ENCODE results near the gene SLC26A4. TPM values are rescaled to one million over a fixed set of nuclear protein-coding genes. Genes with fewer than 3 reads are reported as not detected.

SLC26A4 gene
- total and polyA plus RNA-seq, 2 donors (not counting 1 experiment from before 2014, with no cell fraction given): 0.33 to 0.50 TPM

DNA sequence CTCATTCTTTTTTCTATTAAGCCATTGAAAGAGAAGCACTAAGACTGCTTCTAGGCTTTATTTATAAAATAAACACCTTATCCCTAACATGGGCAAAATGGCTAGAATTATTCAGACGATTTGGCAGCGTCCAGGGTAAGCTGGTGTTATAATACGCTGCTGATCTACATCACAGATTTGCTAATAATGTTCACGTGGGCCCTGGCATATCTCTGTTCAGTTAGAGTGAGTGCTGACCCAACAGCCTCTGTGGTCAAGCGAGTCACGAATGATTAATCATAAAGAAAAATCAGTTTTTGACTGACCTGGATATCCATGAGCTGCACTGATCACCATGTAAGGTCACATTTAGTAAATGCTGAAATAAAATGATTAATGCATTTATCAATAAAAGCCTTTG, 54.9 kb downstream of the SLC26A4 start:
- Histone ChIP-seq H3K79me2 (ENCODE audit: control insufficient read depth, insufficient read depth, low read length) (no peaks in the 10 kb centered on the region), H3K27ac (ENCODE audit: insufficient read depth, low read length) (no peak overlapping the region), H3K27me3 (ENCODE audit: control insufficient read depth, insufficient read depth, low read length) (no peaks in the 10 kb centered on the region), H4K20me1 (ENCODE audit: control insufficient read depth, extremely low read depth, insufficient read depth, low read length) (no peaks in the 10 kb centered on the region), H3K4me3 (replicated peaks in 1 of 4; ENCODE audit: control extremely low read depth in 1 of 4, insufficient read depth in 1 of 4, low read depth in 3 of 4, low read length in 4 of 4) (no peak overlapping the region), H2AFZ (ENCODE audit: low read length) (no peak overlapping the region), H3K36me3 (ENCODE audit: control insufficient read depth, insufficient read depth, low read length) (no peaks in the 10 kb centered on the region), H3K4me2 (ENCODE audit: extremely low read depth, insufficient read depth, low read length) (no peak overlapping the region), H3K9me3 (ENCODE audit: control insufficient read depth, insufficient read depth, low read depth, low read length) (no peaks in the 10 kb centered on the region), H3K4me1 (ENCODE audit: control insufficient read depth, extremely low read depth, insufficient read depth, low read length) (peaks cover 3% of the 10 kb centered on the region), H3K9ac (ENCODE audit: insufficient read depth, low read length) (no peak overlapping the region)
- DNase-seq (ENCODE audit: low read depth in 2 of 2): peak in 1 of 2 donors; percentile 64
- TF ChIP-seq CTCF (conservative IDR thresholded peaks at IDR 0.05 in 1 of 2, IDR thresholded peaks at IDR 0.05 in 1 of 2; ENCODE audit: low read depth in 1 of 2, low read length in 2 of 2) (no peak), EZH2 (IDR thresholded peaks at IDR 0.05; ENCODE audit: low read length, missing control alignments) (no peak)

- Histone ChIP-seq H3K27me3 (ENCODE audit: control insufficient read depth, insufficient read depth, low read length) (no peaks in the 10 kb centered on the region), H3K79me2 (ENCODE audit: control insufficient read depth, insufficient read depth, low read length) (no peaks in the 10 kb centered on the region), H4K20me1 (ENCODE audit: control insufficient read depth, extremely low read depth, insufficient read depth, low read length) (no peaks in the 10 kb centered on the region), H2AFZ (ENCODE audit: low read length) (no peak overlapping the region), H3K4me2 (ENCODE audit: extremely low read depth, insufficient read depth, low read length) (no peak overlapping the region), H3K36me3 (ENCODE audit: control insufficient read depth, insufficient read depth, low read length) (no peaks in the 10 kb centered on the region), H3K9ac (ENCODE audit: insufficient read depth, low read length) (no peak overlapping the region), H3K4me1 (ENCODE audit: control insufficient read depth, extremely low read depth, insufficient read depth, low read length) (peaks cover 3% of the 10 kb centered on the region), H3K4me3 (replicated peaks in 1 of 4; ENCODE audit: control extremely low read depth in 1 of 4, insufficient read depth in 1 of 4, low read depth in 3 of 4, low read length in 4 of 4) (no peak overlapping the region), H3K9me3 (ENCODE audit: control insufficient read depth, insufficient read depth, low read depth, low read length) (no peaks in the 10 kb centered on the region), H3K27ac (ENCODE audit: insufficient read depth, low read length) (no peak overlapping the region)
- DNase-seq (ENCODE audit: low read depth in 2 of 2): no peak
- TF ChIP-seq EZH2 (IDR thresholded peaks at IDR 0.05; ENCODE audit: low read length, missing control alignments) (no peak), CTCF (conservative IDR thresholded peaks at IDR 0.05 in 1 of 2, IDR thresholded peaks at IDR 0.05 in 1 of 2; ENCODE audit: low read depth in 1 of 2, low read length in 2 of 2) (no peak)
Measured at GRCh38 chr7:107718456-107719193, 58.0 kb downstream of the SLC26A4 start.

DNA sequence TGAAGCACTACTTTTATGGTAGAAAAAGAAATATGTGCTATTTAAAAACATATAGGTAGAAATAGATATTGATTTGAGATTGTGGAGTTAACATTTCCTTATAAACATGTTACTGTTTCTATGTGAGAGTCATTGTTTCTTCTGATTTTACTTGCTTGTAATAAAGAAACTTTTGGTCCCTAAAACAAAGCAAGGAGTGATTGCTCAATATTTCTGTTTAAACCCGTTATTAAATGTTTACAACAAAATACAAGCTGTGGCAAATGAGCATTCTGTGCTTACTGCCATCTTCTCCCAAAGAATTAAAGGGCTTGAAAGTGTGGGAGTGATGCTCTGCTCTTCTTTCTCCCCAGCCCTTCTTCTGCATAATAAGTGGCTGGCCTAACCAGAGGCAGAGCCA, 60.7 kb downstream of the SLC26A4 start:
- Histone ChIP-seq H3K27ac (ENCODE audit: insufficient read depth, low read length) (no peak overlapping the region), H4K20me1 (ENCODE audit: control insufficient read depth, extremely low read depth, insufficient read depth, low read length) (no peaks in the 10 kb centered on the region), H3K79me2 (ENCODE audit: control insufficient read depth, insufficient read depth, low read length) (no peaks in the 10 kb centered on the region), H2AFZ (ENCODE audit: low read length) (no peak overlapping the region), H3K36me3 (ENCODE audit: control insufficient read depth, insufficient read depth, low read length) (no peaks in the 10 kb centered on the region), H3K4me1 (ENCODE audit: control insufficient read depth, extremely low read depth, insufficient read depth, low read length) (no peaks in the 10 kb centered on the region), H3K27me3 (ENCODE audit: control insufficient read depth, insufficient read depth, low read length) (no peaks in the 10 kb centered on the region), H3K4me3 (replicated peaks in 1 of 4; ENCODE audit: control extremely low read depth in 1 of 4, insufficient read depth in 1 of 4, low read depth in 3 of 4, low read length in 4 of 4) (no peak overlapping the region), H3K9ac (ENCODE audit: insufficient read depth, low read length) (no peak overlapping the region), H3K4me2 (ENCODE audit: extremely low read depth, insufficient read depth, low read length) (no peak overlapping the region), H3K9me3 (ENCODE audit: control insufficient read depth, insufficient read depth, low read depth, low read length) (no peaks in the 10 kb centered on the region)
- TF ChIP-seq CTCF (conservative IDR thresholded peaks at IDR 0.05 in 1 of 2, IDR thresholded peaks at IDR 0.05 in 1 of 2; ENCODE audit: low read depth in 1 of 2, low read length in 2 of 2): no peak
- TF ChIP-seq EZH2 (IDR thresholded peaks at IDR 0.05; ENCODE audit: low read length, missing control alignments): no peak
- DNase-seq (ENCODE audit: low read depth in 2 of 2): no peak

Measured in fibroblast of lung (primary cell).